ENCODE results near the gene SEL1L3.

GRCh38 chr4:25807102-25807728 is 55.6 kb downstream of the SEL1L3 start:
- no peak for TF ChIP-seq JUND (IDR thresholded peaks at IDR 0.05)
- TF ChIP-seq SP1 (IDR thresholded peaks at IDR 0.05): no peak
- TF ChIP-seq, protein P1, sequence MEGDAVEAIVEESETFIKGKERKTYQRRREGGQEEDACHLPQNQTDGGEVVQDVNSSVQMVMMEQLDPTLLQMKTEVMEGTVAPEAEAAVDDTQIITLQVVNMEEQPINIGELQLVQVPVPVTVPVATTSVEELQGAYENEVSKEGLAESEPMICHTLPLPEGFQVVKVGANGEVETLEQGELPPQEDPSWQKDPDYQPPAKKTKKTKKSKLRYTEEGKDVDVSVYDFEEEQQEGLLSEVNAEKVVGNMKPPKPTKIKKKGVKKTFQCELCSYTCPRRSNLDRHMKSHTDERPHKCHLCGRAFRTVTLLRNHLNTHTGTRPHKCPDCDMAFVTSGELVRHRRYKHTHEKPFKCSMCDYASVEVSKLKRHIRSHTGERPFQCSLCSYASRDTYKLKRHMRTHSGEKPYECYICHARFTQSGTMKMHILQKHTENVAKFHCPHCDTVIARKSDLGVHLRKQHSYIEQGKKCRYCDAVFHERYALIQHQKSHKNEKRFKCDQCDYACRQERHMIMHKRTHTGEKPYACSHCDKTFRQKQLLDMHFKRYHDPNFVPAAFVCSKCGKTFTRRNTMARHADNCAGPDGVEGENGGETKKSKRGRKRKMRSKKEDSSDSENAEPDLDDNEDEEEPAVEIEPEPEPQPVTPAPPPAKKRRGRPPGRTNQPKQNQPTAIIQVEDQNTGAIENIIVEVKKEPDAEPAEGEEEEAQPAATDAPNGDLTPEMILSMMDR (IDR thresholded peaks at IDR 0.05; ENCODE audit: low read depth, low read length, missing input control): no peak
- no peak for TF ChIP-seq REST (IDR thresholded peaks at IDR 0.05)
- TF ChIP-seq, protein P2, sequence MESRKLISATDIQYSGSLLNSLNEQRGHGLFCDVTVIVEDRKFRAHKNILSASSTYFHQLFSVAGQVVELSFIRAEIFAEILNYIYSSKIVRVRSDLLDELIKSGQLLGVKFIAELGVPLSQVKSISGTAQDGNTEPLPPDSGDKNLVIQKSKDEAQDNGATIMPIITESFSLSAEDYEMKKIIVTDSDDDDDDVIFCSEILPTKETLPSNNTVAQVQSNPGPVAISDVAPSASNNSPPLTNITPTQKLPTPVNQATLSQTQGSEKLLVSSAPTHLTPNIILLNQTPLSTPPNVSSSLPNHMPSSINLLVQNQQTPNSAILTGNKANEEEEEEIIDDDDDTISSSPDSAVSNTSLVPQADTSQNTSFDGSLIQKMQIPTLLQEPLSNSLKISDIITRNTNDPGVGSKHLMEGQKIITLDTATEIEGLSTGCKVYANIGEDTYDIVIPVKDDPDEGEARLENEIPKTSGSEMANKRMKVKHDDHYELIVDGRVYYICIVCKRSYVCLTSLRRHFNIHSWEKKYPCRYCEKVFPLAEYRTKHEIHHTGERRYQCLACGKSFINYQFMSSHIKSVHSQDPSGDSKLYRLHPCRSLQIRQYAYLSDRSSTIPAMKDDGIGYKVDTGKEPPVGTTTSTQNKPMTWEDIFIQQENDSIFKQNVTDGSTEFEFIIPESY (IDR thresholded peaks at IDR 0.05): no peak
- no peak for TF ChIP-seq YY1 (IDR thresholded peaks at IDR 0.05)
- no peak for TF ChIP-seq RAD21 (IDR thresholded peaks at IDR 0.05)
